GM20000 (cell line): ENCODE data around the gene KLHL24.

ENCODE experiments used
- DNase-seq: peaks from one replicate; pipeline ENCODE4 v3.0.0; 2012; ENCODE audit warnings: low spot score
- TF ChIP-seq, protein P1 (sequence below): IDR thresholded peaks from 2 replicates; pipeline ENCODE4 v1.5.1; 2012; ENCODE audit warnings: mild to moderate bottlenecking, control low read depth; ENCODE audit errors: extremely low read depth, missing control alignments

Gene KLHL24

GRCh38 chr3:183728204-183728603, 92.8 kb downstream of the KLHL24 start:
- TF ChIP-seq, protein P1, sequence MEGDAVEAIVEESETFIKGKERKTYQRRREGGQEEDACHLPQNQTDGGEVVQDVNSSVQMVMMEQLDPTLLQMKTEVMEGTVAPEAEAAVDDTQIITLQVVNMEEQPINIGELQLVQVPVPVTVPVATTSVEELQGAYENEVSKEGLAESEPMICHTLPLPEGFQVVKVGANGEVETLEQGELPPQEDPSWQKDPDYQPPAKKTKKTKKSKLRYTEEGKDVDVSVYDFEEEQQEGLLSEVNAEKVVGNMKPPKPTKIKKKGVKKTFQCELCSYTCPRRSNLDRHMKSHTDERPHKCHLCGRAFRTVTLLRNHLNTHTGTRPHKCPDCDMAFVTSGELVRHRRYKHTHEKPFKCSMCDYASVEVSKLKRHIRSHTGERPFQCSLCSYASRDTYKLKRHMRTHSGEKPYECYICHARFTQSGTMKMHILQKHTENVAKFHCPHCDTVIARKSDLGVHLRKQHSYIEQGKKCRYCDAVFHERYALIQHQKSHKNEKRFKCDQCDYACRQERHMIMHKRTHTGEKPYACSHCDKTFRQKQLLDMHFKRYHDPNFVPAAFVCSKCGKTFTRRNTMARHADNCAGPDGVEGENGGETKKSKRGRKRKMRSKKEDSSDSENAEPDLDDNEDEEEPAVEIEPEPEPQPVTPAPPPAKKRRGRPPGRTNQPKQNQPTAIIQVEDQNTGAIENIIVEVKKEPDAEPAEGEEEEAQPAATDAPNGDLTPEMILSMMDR: no peak
- no peak for DNase-seq

GRCh38 chr3:183730361-183730760, 94.9 kb downstream of the KLHL24 start:
- TF ChIP-seq, protein P1: no peak
- no peak for DNase-seq

GRCh38 chr3:183731611-183732010, 96.2 kb downstream of the KLHL24 start:
- TF ChIP-seq, protein P1: no peak
- DNase-seq: no peak

DNA sequence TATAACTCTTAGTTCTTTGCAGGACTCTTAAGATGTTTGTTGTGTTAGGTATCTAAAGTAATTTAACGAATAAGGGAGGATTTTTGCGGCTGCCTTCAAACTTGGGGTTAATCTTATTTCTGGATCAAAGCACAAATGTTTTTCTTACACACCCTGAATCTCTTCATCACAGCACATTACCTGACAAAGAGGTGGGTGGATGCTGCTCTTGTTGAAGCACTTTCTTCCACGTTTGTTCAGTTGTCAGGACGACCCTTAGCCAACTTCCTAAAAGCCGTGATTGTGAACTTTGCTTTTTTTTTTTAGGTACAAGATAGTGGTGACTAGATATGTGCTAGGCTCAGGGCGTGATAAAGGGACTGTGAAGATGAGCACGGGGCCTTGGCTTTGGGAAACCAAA, 98.1 kb downstream of the KLHL24 start:
- no peak for DNase-seq
- TF ChIP-seq, protein P1: no peak
